Nephron (organoid): ENCODE data around the gene DNAI1.

Experiments used
- H3K27ac Mint-ChIP-seq, 3 experiments: 2 replicates each; pipeline ENCODE4 v1.8.0; 2020; ENCODE audit warnings: mixed read lengths in 3 of 3, mild to moderate bottlenecking in 2 of 3, moderate library complexity in 1 of 3
- H3K27me3 Mint-ChIP-seq: 2 replicates; pipeline ENCODE4 v1.8.0; 2021; ENCODE audit warnings: low read depth, mild to moderate bottlenecking, moderate library complexity, mixed read lengths
- H3K36me3 Mint-ChIP-seq: 2 replicates; pipeline ENCODE4 v1.8.0; 2020; ENCODE audit warnings: low read depth, mixed read lengths
- H3K4me1 Mint-ChIP-seq: 2 replicates; pipeline ENCODE4 v1.8.0; 2020; ENCODE audit warnings: mixed read lengths
- H3K4me3 Mint-ChIP-seq, 3 experiments: 2 replicates each; pipeline ENCODE4 v1.8.0; 2020; ENCODE audit warnings: mild to moderate bottlenecking in 3 of 3, mixed read lengths in 3 of 3, moderate library complexity in 2 of 3
- H3K9me3 Mint-ChIP-seq: 2 replicates; pipeline ENCODE4 v1.8.0; 2020; ENCODE audit warnings: mixed read lengths
- CTCF ChIP-seq, 3 experiments: fragments of 200-600 bp; sonication (generic); IDR thresholded peaks; one replicate each; pipeline ENCODE4 v1.5.0; 2021; ENCODE audit warnings: antibody characterized with exemption in 3 of 3; ENCODE audit not compliant: unreplicated experiment in 3 of 3

DNAI1 gene

GRCh38 chr9:34568774-34569173 is 110.2 kb downstream of the DNAI1 start:
- no peaks in the 10 kb centered on the region for H3K9me3 Mint-ChIP-seq
- peak overlapping the region in 2 of 3 experiments; percentile 3 to 29 for H3K4me3 Mint-ChIP-seq
- peak overlapping the region in 2 of 3 experiments; percentile 59 to 80 for H3K27ac Mint-ChIP-seq
- H3K36me3 Mint-ChIP-seq, result peaks cover 24% of the 10 kb centered on the region
- TF ChIP-seq CTCF (IDR thresholded peaks at IDR 0.05; ENCODE audit: unreplicated experiment in 3 of 3), result no peak
- peaks cover 9% of the 10 kb centered on the region for H3K27me3 Mint-ChIP-seq
- peaks cover 83% of the 10 kb centered on the region for H3K4me1 Mint-ChIP-seq

GRCh38 chr9:34570376-34570775 is 111.8 kb downstream of the DNAI1 start:
- Mint-ChIP-seq H3K9me3 (no peaks in the 10 kb centered on the region), H3K4me1 (peaks cover 87% of the 10 kb centered on the region), H3K27me3 (peaks cover 9% of the 10 kb centered on the region)

More at GRCh38 chr9:34570376-34570775, 111.8 kb downstream of the DNAI1 start:
- peak overlapping the region; percentile 83 to 96 (median 92) for H3K27ac Mint-ChIP-seq
- H3K36me3 Mint-ChIP-seq, result peaks cover 14% of the 10 kb centered on the region
- peak overlapping the region; percentile 5 to 62 (median 48) for H3K4me3 Mint-ChIP-seq
- TF ChIP-seq CTCF (IDR thresholded peaks at IDR 0.05; ENCODE audit: unreplicated experiment in 3 of 3), result no peak
